Neural progenitor cell (in vitro differentiated cells): ENCODE results near the gene ADGRD1.

Experiments
- EZH2phosphoT487 ChIP-seq: fragments of 200-600 bp; sonication (generic); IDR thresholded peaks from 2 replicates; pipeline ENCODE4 v1.6.1; 2017; ENCODE audit warnings: antibody characterized with exemption
- TF ChIP-seq, protein P1 (sequence below): fragments of 200-600 bp; sonication (generic); IDR thresholded peaks from 2 replicates; pipeline ENCODE4 v1.5.1; 2017; ENCODE audit warnings: antibody characterized with exemption, mild to moderate bottlenecking

GRCh38 chr12:131119936-131120335 lies 166.2 kb downstream of the ADGRD1 start:
- no peak for TF ChIP-seq EZH2phosphoT487
- TF ChIP-seq, protein P1, sequence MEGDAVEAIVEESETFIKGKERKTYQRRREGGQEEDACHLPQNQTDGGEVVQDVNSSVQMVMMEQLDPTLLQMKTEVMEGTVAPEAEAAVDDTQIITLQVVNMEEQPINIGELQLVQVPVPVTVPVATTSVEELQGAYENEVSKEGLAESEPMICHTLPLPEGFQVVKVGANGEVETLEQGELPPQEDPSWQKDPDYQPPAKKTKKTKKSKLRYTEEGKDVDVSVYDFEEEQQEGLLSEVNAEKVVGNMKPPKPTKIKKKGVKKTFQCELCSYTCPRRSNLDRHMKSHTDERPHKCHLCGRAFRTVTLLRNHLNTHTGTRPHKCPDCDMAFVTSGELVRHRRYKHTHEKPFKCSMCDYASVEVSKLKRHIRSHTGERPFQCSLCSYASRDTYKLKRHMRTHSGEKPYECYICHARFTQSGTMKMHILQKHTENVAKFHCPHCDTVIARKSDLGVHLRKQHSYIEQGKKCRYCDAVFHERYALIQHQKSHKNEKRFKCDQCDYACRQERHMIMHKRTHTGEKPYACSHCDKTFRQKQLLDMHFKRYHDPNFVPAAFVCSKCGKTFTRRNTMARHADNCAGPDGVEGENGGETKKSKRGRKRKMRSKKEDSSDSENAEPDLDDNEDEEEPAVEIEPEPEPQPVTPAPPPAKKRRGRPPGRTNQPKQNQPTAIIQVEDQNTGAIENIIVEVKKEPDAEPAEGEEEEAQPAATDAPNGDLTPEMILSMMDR, result no peak
